ENCODE data around the gene ARHGAP24.
"Not testable (repeated sequence)": the region's sequence is repeated elsewhere in the genome, so short reads cannot be mapped to it uniquely, and the experiment has no call there.

The ARHGAP24 gene

DNA sequence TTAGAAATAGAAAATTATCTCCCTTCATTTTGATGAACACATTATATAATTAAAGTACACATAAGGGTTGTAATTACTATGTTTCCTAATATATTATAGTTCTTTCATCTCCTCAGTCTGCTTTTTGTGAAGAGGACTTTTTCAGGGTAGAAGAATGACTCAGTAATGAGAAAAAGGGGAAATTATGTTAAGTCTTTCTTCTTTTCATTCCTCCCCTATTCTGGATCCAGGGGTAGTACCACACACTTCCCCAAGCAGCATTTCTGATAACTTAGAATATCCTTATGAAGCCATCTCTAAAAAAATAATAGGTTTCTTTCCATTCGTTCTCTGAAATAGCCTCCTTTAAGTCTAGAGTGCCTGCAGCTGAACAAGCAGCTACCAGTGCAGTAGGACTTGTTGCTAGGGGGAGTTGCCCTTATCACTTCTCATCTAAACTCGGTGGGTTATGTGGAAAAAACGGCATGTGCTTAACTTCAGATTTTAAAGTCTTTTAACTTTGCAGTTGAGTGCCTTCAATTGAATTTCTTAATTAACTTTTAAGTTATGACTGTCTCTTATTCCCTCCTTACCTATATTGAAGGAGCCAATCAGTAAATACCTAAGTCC is 184.8 kb downstream of the ARHGAP24 start:
- DNase-seq: no peak

- DNase-seq: not testable (repeated sequence)
Observed at GRCh38 chr4:85666625-85667024, 191.7 kb downstream of the ARHGAP24 start.

- no peak for DNase-seq
Observed at GRCh38 chr4:85669204-85669603, 194.3 kb downstream of the ARHGAP24 start.

- DNase-seq: no peak
Observed at GRCh38 chr4:85669992-85670548, 195.1 kb downstream of the ARHGAP24 start.

- no peak for DNase-seq
Observed at GRCh38 chr4:85671120-85671519, 196.2 kb downstream of the ARHGAP24 start.

DNA sequence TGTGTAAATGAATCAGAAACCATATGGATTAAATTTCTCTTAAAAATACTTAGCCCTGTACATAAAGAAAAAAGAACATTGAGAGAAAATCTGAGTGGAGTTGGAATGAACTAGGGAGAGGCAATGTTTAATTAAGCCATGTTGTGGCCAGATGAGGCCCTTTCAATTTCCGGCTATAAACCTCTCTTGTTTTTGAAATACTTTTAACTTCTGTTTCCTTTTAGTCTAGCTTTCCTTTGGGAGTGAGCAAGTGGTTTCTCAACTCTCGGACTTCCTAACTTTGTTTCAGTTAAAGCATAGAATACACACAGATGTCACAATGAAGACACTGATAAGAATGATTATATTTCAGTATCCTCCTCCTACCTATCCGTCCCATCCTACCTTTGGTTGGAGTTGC is 197.2 kb downstream of the ARHGAP24 start:
- no peak for DNase-seq

GRCh38 chr4:85672959-85673358 is 198.0 kb downstream of the ARHGAP24 start:
- DNase-seq: no peak

GRCh38 chr4:85673540-85673939 is 198.6 kb downstream of the ARHGAP24 start:
- DNase-seq: no peak

GRCh38 chr4:85675076-85676049 is 200.4 kb downstream of the ARHGAP24 start:
- no peak for DNase-seq

- DNase-seq: no peak
Observed at GRCh38 chr4:85676050-85676425, 201.1 kb downstream of the ARHGAP24 start.

- DNase-seq: no peak
Observed at GRCh38 chr4:85676850-85677590, 202.1 kb downstream of the ARHGAP24 start.

DNA sequence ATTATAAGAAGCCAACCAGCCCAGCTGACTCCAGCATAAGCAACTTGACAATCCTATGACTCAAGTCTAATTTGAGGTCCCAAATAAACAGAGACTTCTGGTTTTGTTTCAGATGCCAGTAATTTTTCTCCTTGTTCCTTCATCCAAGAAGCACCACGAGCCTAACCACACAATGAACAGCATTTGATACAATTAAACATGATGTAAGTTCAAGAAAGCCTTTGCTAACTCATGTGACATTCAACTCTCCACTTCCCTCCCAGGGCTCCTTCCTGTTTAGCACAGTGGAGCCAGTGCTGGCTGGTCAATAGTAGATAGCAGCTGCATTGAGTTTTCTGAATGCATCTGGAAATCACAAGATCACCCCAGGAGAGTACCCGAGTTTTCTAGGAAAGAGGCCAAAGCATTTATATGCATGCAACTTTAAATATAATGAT is 206.3 kb downstream of the ARHGAP24 start:
- no peak for DNase-seq

DNA sequence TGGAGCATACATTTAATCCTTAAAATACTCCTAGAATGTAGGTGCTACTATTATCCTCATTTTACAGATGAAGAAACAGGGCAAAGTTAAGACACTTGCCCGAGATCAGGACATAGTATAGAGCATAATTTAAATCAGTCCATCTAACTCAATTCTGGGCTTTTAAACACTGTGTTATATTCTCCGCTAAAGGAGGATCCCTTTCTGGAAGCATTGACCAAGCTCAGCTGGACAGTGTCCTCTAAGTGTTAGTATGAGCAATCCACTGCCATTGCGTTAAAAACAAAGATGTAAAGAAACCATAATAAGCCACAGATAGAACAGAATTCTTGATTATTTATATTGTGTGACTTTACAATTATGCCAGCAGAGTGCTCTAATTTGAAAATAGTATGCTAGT is 207.0 kb downstream of the ARHGAP24 start:
- no peak for DNase-seq

DNA sequence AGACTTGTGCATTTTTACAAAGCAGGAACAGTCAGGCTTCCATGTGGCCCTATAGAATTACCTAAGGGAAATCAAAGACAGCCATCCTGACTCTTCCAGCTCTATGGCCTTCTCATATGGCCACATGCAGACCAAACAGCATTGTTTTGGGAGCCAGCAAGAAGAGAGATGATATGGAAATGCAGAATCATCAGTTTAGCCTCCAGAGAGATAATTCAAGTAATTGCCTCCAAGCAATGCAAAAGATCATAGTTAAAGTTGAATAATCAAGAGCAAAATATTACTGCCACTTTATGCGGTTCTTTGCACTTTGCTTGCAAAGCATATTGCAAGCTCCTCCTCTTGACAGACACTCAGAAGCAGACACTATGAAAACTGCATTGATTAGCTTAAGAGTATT is 207.4 kb downstream of the ARHGAP24 start:
- DNase-seq: no peak

- DNase-seq: no peak
Observed at GRCh38 chr4:85684676-85685075, 209.7 kb downstream of the ARHGAP24 start.

GRCh38 chr4:85686398-85686797 is 211.4 kb downstream of the ARHGAP24 start:
- no peak for DNase-seq

DNA sequence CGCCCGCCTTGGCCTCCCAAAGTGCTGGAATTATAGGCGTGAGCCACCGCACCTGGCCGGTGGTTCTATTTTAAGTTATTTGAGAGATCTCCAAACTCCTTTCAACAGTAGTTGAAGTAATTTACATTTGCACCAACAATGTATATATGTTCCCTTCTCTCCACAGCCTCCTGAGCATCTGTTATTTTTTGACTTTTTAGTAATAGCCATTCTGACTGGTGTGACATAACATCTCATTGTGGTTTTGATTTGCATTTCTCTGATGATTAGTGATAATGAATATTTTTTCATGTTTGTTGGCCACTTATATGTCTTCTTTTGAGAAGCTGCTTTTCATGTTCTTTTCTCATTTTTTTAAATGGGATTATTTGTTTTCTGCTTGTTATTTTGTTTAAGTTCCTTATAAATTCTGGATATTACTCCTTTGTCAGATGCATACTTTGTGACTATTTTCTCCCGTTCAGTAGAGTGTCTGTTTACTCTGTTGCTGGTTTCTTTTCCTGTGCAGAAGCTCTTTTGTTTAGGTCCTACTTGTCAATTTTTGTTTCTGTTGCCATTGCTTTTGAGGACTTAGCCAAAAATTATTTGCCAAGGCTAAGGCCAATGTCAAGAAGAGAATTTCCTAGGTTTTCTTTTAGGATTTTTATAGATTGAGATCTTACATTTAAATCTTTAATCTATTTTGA is 213.2 kb downstream of the ARHGAP24 start:
- DNase-seq: no peak

- no peak for DNase-seq
Observed at GRCh38 chr4:85696661-85697060, 221.7 kb downstream of the ARHGAP24 start.

DNA sequence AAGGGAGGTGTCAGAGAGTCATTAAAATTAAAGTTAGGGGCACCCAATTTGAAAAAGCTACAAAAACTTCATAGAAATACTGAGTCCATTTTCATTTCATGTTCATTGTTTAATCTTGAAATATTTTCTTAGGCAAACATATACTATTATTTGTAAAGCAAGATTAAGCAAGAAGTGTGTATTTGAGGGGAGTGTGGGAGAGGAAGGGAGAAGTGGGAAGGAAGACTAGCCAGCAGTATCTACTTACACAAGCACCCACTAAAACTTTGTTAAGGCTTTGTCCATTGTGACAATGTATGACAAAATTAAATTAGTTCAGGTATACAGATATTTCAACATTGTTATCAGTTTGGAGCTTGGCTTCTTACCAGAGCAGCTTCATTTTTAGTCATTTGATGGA is 222.9 kb downstream of the ARHGAP24 start:
- no peak for DNase-seq

GRCh38 chr4:85700362-85700761 is 225.4 kb downstream of the ARHGAP24 start:
- DNase-seq: no peak

DNA sequence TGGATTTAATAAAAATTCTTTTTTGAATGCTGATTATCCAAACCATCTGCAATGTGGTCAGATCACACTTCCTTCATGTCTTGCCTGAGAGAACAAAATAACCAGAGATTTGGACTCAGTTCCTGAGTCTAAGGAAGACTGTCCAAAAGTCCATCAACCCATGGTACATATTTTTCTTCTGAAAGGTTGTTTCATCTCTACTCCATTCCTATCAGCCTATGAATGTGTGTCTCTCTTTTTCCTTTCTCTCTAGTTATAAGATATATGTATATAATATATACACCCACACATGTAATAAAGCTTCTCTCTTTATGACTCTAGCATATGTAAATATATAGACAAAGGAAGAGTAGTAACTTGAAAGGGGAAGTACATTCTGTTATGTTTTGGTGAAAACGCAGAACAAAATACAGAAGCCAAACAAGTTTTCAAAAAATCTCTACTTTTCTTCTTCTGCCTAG is 226.9 kb downstream of the ARHGAP24 start:
- DNase-seq: no peak

GRCh38 chr4:85703096-85703495 is 228.1 kb downstream of the ARHGAP24 start:
- no peak for DNase-seq

Measured in stimulated activated CD4-positive, alpha-beta T cell treated with anti-CD3 and anti-CD28 coated beads, Interleukin-4, amount 100 ng/mL, for 24 hours (primary cell).